Activated gamma-delta T cell treated with Interleukin-2 at 50 U/mL for 16 hours (primary cell): ENCODE results near the gene ZNF892.
"Not testable (repeated sequence)": the region's sequence is repeated elsewhere in the genome, so short reads cannot be mapped to it uniquely, and the experiment has no call there.

Experiments
- DNase-seq: peaks from one replicate; pipeline ENCODE4 v3.0.0-alpha.2; 2020

The ZNF892 gene

GRCh38 chr2:95231723-95232122 lies 24.4 kb downstream of the ZNF892 start:
- no peak for DNase-seq

GRCh38 chr2:95232232-95232631 lies 24.9 kb downstream of the ZNF892 start:
- DNase-seq = no peak

GRCh38 chr2:95234286-95234785 lies 27.0 kb downstream of the ZNF892 start:
- DNase-seq = no peak

GRCh38 chr2:95234816-95235215 lies 27.5 kb downstream of the ZNF892 start:
- no peak for DNase-seq

GRCh38 chr2:95238131-95238530 lies 30.8 kb downstream of the ZNF892 start:
- DNase-seq = no peak

GRCh38 chr2:95240091-95240490 lies 32.8 kb downstream of the ZNF892 start:
- DNase-seq = no peak

- no peak for DNase-seq
Observed at GRCh38 chr2:95240556-95240955, 33.2 kb downstream of the ZNF892 start.

GRCh38 chr2:95242084-95242483 lies 34.8 kb downstream of the ZNF892 start:
- DNase-seq = not testable (repeated sequence)
